Coronary artery (tissue), 2 donors: ENCODE results near the gene MGAT5.
"Not testable (repeated sequence)": the region's sequence is repeated elsewhere in the genome, so short reads cannot be mapped to it uniquely, and the experiment has no call there.

ENCODE experiments used
- DNase-seq: peaks from one replicate; pipeline ENCODE4 v3.0.0-alpha.2; 2017; ENCODE audit warnings: low spot score
- H3K27ac ChIP-seq, 2 donors: fragments of 200-600 bp; sonication (generic); one replicate each; pipeline ENCODE4 v1.5.1; 2016 to 2019
- H3K4me3 ChIP-seq: fragments of 200-600 bp; sonication (generic); 2 replicates; pipeline ENCODE4 v1.5.1; 2016; ENCODE audit warnings: mild to moderate bottlenecking, moderate library complexity
- CTCF ChIP-seq: fragments of 200-600 bp; sonication (generic); IDR thresholded peaks from one replicate; pipeline ENCODE4 v1.5.1; 2019; ENCODE audit warnings: antibody characterized with exemption

MGAT5 gene

GRCh38 chr2:134289225-134289624 is 35.4 kb downstream of the MGAT5 start:
- H3K27ac ChIP-seq = no peak overlapping the region
- no peak for DNase-seq
- TF ChIP-seq CTCF = no peak
- H3K4me3 ChIP-seq = no peak overlapping the region

- no peak for DNase-seq
- no peak for TF ChIP-seq CTCF
- H3K27ac ChIP-seq = no peak overlapping the region
Measured at GRCh38 chr2:134290358-134290757, 36.5 kb downstream of the MGAT5 start.

GRCh38 chr2:134292514-134292913 is 38.6 kb downstream of the MGAT5 start:
- H3K27ac ChIP-seq = peak overlapping the region in 1 of 2 donors; percentile 4
- no peak for TF ChIP-seq CTCF
- DNase-seq = no peak
- H3K4me3 ChIP-seq = no peak overlapping the region

More at GRCh38 chr2:134290358-134290757, 36.5 kb downstream of the MGAT5 start:
- no peak overlapping the region for H3K4me3 ChIP-seq

- DNase-seq = no peak
- no peak overlapping the region for H3K4me3 ChIP-seq
- no peak for TF ChIP-seq CTCF
- peak overlapping the region in 1 of 2 donors; percentile 3 for H3K27ac ChIP-seq
Measured at GRCh38 chr2:134293719-134294537, 40.1 kb downstream of the MGAT5 start.

GRCh38 chr2:134294598-134294997 is 40.7 kb downstream of the MGAT5 start:
- not testable (repeated sequence) for H3K4me3 ChIP-seq, DNase-seq
- H3K27ac ChIP-seq = peak overlapping the region in 1 of 2 donors; percentile 15

GRCh38 chr2:134295441-134295840 is 41.6 kb downstream of the MGAT5 start:
- Histone ChIP-seq H3K27ac (peak overlapping the region; percentile 4 to 15), H3K4me3 (no peak overlapping the region)
- DNase-seq = no peak
- no peak for TF ChIP-seq CTCF

- DNase-seq = no peak
- no peak for TF ChIP-seq CTCF
- peak overlapping the region in 1 of 2 donors; percentile 15 for H3K27ac ChIP-seq
- H3K4me3 ChIP-seq = no peak overlapping the region
Measured at GRCh38 chr2:134296301-134296700, 42.4 kb downstream of the MGAT5 start.
